WI38 (cell line): ENCODE data around the gene RASSF4.
A peak's percentile ranks its signal among the peaks of the same experiment; 100 is the strongest.

Experiments
- H3K4me3 ChIP-seq: 2 replicates; pipeline ENCODE4 v1.5.1; 2011; ENCODE audit warnings: low read depth, mild to moderate bottlenecking, control low read depth, low read length
- CTCF ChIP-seq: IDR thresholded peaks from 2 replicates; pipeline ENCODE4 v1.5.1; 2012; ENCODE audit warnings: low read depth, mild to moderate bottlenecking, control low read depth, low read length

RASSF4 gene

DNA sequence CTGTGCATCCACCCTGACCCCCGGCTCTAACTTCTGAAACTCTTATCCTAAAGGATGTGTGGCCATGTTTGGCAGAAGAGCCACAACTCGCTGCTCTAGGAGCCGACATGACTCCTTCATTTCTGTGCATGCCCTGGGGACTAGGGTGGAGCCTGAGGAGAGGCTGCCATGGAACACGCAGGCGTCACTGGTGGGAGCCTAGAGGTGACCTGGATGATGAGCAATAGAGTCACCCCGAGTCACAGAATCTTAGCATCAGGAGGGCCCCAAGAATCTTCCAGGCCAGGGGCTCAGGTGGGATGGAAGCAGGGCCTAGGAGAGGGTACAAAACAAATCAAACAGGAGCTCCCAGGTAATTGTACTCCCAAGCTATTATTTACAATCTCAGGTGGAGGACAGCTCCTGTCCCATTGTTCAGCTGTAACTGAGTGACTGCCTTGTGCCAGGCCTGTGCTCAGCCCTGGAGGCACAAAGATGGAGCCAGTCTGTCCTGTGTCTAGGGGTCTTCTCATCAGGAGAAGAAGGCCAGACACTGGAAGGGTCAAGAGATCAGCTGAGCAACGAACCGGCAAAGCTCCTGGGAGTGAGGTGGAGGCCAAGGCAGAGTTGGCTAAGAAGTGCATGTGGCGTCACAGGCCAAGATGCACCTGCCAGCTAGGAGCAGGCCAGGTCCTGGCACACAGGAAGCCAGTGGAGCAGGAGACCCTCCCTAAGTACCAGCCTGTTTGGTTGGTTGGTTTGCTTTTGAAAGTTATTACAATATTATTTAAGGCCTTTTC is 35.3 kb downstream of the RASSF4 start:
- no peak for TF ChIP-seq CTCF
- H3K4me3 ChIP-seq: no peak overlapping the region

DNA sequence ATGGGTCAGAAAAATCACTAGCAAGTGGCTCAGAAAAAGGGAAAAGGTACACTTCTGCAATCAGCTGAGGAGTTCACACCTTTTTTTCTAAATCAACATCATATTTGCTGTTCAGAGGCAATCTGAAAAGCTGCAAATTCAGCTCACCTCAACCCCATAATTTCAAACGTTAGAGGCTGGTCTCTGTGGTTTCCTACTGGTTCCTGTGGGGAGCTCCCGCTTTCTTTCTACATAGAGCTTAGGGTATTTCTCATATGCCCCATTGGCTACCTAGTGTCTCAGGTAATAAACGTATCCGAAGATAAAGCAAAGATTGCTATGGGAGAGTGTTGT is 35.9 kb downstream of the RASSF4 start:
- no peak overlapping the region for H3K4me3 ChIP-seq
- TF ChIP-seq CTCF: no peak

GRCh38 chr10:44995914-44996669 is 36.5 kb downstream of the RASSF4 start:
- no peak for TF ChIP-seq CTCF

DNA sequence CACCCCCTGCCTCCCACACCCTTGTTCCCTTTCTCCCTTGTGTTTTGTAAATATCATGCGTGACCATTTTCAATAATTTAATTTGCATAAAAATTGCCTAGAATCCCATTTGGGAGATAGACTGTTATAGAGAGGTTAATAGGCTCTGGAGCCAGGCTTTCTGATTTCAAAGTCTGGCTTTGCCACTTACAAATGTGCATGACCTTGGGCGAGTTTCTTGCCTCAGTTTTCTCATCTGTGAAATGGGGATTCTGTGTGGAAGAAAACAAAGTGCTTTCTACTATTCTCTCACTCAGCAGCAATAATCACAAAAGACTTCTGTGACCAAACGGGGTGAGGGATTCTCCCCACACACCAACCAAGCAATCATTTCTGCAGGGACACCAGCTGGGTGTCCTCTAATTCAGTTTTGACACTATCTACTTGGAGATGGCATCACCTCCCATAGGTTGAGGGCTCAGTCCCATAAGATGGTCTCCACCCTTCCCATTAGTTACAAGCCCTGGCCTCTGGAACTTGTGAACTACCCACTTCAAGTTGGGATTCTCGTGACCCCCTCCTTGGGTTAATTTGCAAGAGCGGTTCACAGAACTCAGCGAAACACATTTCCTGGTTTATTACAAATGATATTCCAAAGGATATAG is 37.6 kb downstream of the RASSF4 start:
- no peak overlapping the region for H3K4me3 ChIP-seq
- TF ChIP-seq CTCF: no peak

More at GRCh38 chr10:44995914-44996669, 36.5 kb downstream of the RASSF4 start:
- H3K4me3 ChIP-seq: no peak overlapping the region

- H3K4me3 ChIP-seq: no peak overlapping the region
Observed at GRCh38 chr10:44998146-44998631, 38.6 kb downstream of the RASSF4 start.

GRCh38 chr10:45000138-45000751 is 40.6 kb downstream of the RASSF4 start:
- peak overlapping the region; percentile 67 for H3K4me3 ChIP-seq

More at GRCh38 chr10:44998146-44998631, 38.6 kb downstream of the RASSF4 start:
- TF ChIP-seq CTCF: no peak

More at GRCh38 chr10:45000138-45000751, 40.6 kb downstream of the RASSF4 start:
- TF ChIP-seq CTCF: no peak
